Esophagus squamous epithelium (tissue), 4 donors: ENCODE measurements around the gene USP46.

ENCODE experiments used
- CTCF ChIP-seq, 6 experiments: fragments of 450-650 bp in 4 of 6; fragments of 200-600 bp in 2 of 6; sonication (generic) in 2 of 6; IDR thresholded peaks; one replicate each; pipeline ENCODE4 v1.5.1; 2016 to 2019; ENCODE audit warnings: antibody characterized with exemption in 6 of 6, mild to moderate bottlenecking in 4 of 6, moderate library complexity in 4 of 6
- POLR2A ChIP-seq, 4 donors: fragments of 450-650 bp; IDR thresholded peaks; one replicate each; pipeline ENCODE4 v1.6.1; 2017; ENCODE audit warnings: antibody characterized with exemption in 4 of 4, mild to moderate bottlenecking in 4 of 4, moderate library complexity in 3 of 4

- TF ChIP-seq POLR2A (IDR thresholded peaks at IDR 0.05), result no peak
- no peak for TF ChIP-seq CTCF (IDR thresholded peaks at IDR 0.05)
These were observed 90.8 kb downstream of the USP46 start for GRCh38 chr4:52568351-52568750.
